ENCODE results near the gene ERMP1.
"Not testable (repeated sequence)": the region's sequence is repeated elsewhere in the genome, so short reads cannot be mapped to it uniquely, and the experiment has no call there.

Gene ERMP1

DNA sequence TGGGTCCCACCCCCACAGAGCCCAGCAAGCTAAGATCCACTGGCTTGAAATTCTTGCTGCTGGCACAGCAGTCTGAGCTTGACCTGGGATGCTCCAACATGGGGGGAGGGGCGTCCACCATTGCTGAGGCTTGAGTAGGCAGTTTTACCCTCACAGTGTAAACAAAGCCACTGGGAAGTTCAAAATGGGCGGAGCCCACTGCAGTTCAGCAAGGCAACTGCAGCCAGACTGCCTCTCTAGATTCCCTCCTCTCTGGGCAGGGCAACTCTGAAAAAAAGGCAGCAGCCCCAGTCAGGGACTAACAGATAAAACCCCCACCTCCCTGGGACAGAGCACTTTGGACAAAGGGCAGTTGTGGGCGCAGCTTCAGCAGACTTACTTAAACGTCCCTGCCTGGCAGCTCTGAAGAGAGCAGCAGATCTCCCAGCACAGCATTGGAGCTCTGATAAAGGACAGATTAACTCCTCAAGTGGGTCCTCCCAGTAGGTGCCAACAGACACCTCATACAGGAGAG lies 53.2 kb downstream of the ERMP1 start:
- DNase-seq (ENCODE audit: low read depth in 2 of 2): not testable (repeated sequence)

- no peak for DNase-seq (ENCODE audit: low read depth in 2 of 2)
Measured at GRCh38 chr9:5778805-5779204, 54.1 kb downstream of the ERMP1 start.

- DNase-seq (ENCODE audit: low read depth in 2 of 2): no peak
Measured at GRCh38 chr9:5773324-5773999, 59.5 kb downstream of the ERMP1 start.

DNA sequence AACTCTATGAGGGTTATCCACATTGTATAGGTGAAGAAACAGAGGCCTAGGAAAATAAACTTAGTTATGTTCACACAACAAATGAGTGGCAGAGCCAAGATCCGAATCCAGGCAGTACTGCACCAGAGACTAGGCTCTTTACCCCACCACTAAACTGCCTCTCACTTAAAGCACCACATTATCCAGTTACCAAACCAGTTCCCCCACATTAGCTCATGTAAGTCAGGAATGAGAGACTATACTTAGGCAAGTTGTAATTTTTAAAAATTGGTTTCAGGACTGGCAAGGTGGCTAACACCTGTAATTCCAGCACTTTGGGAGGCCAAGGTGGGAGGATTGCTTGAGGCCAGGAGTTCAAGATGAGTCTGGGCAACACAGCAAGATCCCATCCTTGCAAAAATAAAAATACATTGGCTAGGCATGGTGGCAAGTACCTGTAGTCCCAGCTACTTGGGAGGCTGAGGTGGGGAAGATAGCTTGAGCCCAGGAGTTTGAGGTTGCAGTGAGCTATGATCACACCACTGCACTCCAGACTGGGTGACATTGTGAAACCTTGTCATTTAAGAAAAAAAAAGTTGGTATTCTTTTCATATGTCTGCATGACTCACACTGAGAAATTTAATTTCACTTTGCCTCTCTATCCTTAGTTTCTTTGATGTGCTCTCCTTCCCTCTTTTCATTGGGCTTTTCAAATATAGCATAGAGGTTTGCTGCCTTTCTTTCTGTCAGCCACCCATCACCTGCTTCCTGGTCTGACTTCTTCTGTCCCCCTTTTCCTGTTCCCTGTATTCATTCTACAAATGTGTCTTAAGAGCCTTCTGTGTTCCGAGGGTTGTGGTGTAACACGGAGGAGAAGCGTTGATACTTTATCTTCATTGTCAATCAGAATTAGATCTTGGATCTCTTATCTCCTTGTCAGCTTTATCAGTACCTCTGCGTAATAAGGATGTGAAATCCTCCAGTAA lies 64.7 kb downstream of the ERMP1 start:
- DNase-seq (ENCODE audit: low read depth in 2 of 2): no peak

- DNase-seq (ENCODE audit: low read depth in 2 of 2): no peak
Measured at GRCh38 chr9:5764130-5764868, 68.6 kb downstream of the ERMP1 start.

DNA sequence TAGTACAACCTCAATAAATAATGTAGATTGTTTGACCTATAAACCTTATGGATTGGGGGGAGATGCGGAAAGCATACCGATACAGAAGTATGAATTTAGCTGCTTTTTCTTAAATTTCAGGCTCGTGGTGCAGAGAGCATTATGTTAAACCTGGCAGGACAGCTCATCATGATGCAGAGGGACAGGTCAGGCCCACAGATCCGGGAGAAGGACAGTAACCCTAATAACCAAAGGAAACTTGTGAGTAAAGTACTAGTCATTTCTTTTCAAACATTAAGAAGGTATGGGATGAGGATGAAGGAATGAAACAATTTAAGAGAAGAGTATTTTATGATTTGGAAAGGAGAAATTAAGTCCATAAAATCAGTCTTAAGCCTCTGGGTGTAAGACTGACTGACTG lies 70.5 kb downstream of the ERMP1 start:
- DNase-seq (ENCODE audit: low read depth in 2 of 2): no peak

DNA sequence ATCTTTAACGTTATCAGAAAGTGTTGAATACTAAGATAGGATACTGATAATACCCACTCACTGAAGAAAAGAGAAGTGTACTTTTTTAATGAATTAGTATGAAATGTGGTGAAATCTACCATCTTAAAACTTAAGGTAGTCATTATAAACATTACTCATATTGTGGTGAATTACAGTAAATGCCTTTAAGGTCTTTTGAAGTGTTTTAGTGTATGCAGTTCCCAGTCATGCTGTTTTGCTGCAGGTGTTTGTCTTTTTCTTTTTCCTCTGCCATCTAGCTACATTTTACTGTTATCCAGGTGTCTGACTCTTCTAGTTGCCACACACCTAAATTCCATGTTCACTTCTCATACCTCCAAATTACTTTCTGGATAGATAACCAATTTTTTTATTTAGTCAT lies 72.6 kb downstream of the ERMP1 start:
- DNase-seq (ENCODE audit: low read depth in 2 of 2): no peak

- no peak for DNase-seq (ENCODE audit: low read depth in 2 of 2)
Measured at GRCh38 chr9:5756633-5757032, 76.3 kb downstream of the ERMP1 start.

DNA sequence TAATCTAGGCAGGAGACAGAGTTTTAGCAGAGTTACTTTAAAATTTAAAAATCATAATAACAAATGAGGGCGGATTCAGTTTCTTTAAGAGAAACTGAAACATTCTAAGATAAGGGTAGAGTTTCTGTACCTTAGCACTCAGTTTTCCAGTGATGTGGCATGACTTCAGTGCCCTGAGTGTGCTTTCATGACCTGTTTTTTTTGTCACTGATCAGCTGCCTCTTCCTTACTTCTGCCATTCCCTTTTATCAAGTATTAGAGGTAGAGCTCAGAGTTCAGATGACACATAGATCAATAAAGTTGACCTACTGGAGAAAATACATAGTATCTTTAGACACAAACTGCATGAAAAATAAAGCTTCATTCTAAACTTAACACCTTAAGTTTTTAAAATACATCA lies 82.3 kb downstream of the ERMP1 start:
- DNase-seq (ENCODE audit: low read depth in 2 of 2): no peak

- DNase-seq (ENCODE audit: low read depth in 2 of 2): no peak
Measured at GRCh38 chr9:5749306-5749705, 83.6 kb downstream of the ERMP1 start.

DNA sequence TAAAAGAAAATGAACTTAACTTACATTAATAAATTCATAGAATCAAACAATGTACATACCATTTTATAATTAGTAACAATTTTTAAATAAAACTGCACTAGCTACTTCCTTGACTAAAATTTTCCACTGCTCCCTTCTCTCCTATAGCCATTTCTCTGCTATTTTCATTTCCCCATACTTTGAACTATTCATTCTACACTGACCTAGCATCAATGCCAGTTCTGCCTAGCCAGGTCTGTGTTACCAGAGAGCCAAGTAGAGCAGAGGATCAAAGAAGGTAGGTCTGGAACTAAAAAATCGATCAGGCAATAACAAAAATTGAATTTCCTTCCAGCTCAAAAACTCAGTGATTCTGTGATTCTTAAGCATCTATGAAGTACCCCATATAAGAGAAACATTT lies 84.5 kb downstream of the ERMP1 start:
- DNase-seq (ENCODE audit: low read depth in 2 of 2): no peak

- DNase-seq (ENCODE audit: low read depth in 2 of 2): no peak
Measured at GRCh38 chr9:5743109-5743508, 89.8 kb downstream of the ERMP1 start.

- DNase-seq (ENCODE audit: low read depth in 2 of 2): no peak
Measured at GRCh38 chr9:5736563-5737346, 96.2 kb downstream of the ERMP1 start.

DNA sequence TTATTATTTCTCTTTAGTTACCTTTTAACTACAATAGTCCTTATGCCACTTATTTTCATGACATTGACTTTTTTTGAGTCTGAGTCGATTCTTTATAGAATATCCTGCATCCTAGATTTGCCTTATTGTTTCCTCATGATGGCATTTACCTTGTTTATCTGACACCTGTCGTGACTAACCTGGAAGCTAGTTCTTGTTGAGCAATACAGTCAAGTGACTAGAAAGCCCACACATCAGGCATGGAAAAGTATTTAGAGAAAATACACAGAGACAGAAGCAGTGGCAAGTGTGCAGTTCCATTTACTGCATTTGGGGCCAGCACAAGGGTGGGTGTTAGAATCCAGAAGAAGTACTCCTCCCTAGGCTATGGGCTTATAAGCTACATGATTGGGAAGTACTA lies 97.8 kb downstream of the ERMP1 start:
- no peak for DNase-seq (ENCODE audit: low read depth in 2 of 2)

Data from stimulated activated CD8-positive, alpha-beta memory T cell treated with anti-CD3 and anti-CD28 coated beads, Interleukin-7, amount 100 ng/mL, for 4 hours (primary cell).